ENCODE data around the gene TUT4.

The TUT4 gene

GRCh38 chr1:52474807-52475206 lies 78.1 kb downstream of the TUT4 start:
- no peak for DNase-seq (ENCODE audit: low read depth in 3 of 3, low spot score in 1 of 3)

- no peak for DNase-seq (ENCODE audit: low read depth in 3 of 3, low spot score in 1 of 3)
These were observed 79.9 kb downstream of the TUT4 start for GRCh38 chr1:52473039-52473438.

- DNase-seq (ENCODE audit: low read depth in 3 of 3, low spot score in 1 of 3), result no peak
These were observed 80.5 kb downstream of the TUT4 start for GRCh38 chr1:52472384-52472783.

- DNase-seq (ENCODE audit: low read depth in 3 of 3, low spot score in 1 of 3), result no peak
These were observed 83.8 kb downstream of the TUT4 start for GRCh38 chr1:52469108-52469507.

GRCh38 chr1:52463891-52464290 lies 89.0 kb downstream of the TUT4 start:
- DNase-seq (ENCODE audit: low read depth in 3 of 3, low spot score in 1 of 3), result no peak

GRCh38 chr1:52461821-52462220 lies 91.1 kb downstream of the TUT4 start:
- DNase-seq (ENCODE audit: low read depth in 3 of 3, low spot score in 1 of 3), result no peak

- no peak for DNase-seq (ENCODE audit: low read depth in 3 of 3, low spot score in 1 of 3)
These were observed 92.2 kb downstream of the TUT4 start for GRCh38 chr1:52460694-52461093.

GRCh38 chr1:52455686-52456085 lies 97.2 kb downstream of the TUT4 start:
- no peak for DNase-seq (ENCODE audit: low read depth in 3 of 3, low spot score in 1 of 3)

- no peak for DNase-seq (ENCODE audit: low read depth in 3 of 3, low spot score in 1 of 3)
These were observed 98.1 kb downstream of the TUT4 start for GRCh38 chr1:52454779-52455178.

- DNase-seq (ENCODE audit: low read depth in 3 of 3, low spot score in 1 of 3), result no peak
These were observed 98.8 kb downstream of the TUT4 start for GRCh38 chr1:52454127-52454526.

GRCh38 chr1:52444463-52444862 lies 108.4 kb downstream of the TUT4 start:
- no peak for DNase-seq (ENCODE audit: low read depth in 3 of 3, low spot score in 1 of 3)

- DNase-seq (ENCODE audit: low read depth in 3 of 3, low spot score in 1 of 3), result no peak
These were observed 112.9 kb downstream of the TUT4 start for GRCh38 chr1:52439976-52440375.

- no peak for DNase-seq (ENCODE audit: low read depth in 3 of 3, low spot score in 1 of 3)
These were observed 116.1 kb downstream of the TUT4 start for GRCh38 chr1:52436817-52437216.

GRCh38 chr1:52435650-52436049 lies 117.2 kb downstream of the TUT4 start:
- DNase-seq (ENCODE audit: low read depth in 3 of 3, low spot score in 1 of 3), result no peak

GRCh38 chr1:52435211-52435610 lies 117.7 kb downstream of the TUT4 start:
- no peak for DNase-seq (ENCODE audit: low read depth in 3 of 3, low spot score in 1 of 3)

- no peak for DNase-seq (ENCODE audit: low read depth in 3 of 3, low spot score in 1 of 3)
These were observed 120.1 kb downstream of the TUT4 start for GRCh38 chr1:52432807-52433206.

GRCh38 chr1:52427152-52427551 lies 125.7 kb downstream of the TUT4 start:
- no peak for DNase-seq (ENCODE audit: low read depth in 3 of 3, low spot score in 1 of 3)

GRCh38 chr1:52426371-52426770 lies 126.5 kb downstream of the TUT4 start:
- DNase-seq (ENCODE audit: low read depth in 3 of 3, low spot score in 1 of 3), result no peak

- DNase-seq (ENCODE audit: low read depth in 3 of 3, low spot score in 1 of 3), result no peak
These were observed 128.1 kb downstream of the TUT4 start for GRCh38 chr1:52424813-52425212.

GRCh38 chr1:52424231-52424636 lies 128.7 kb downstream of the TUT4 start:
- DNase-seq (ENCODE audit: low read depth in 3 of 3, low spot score in 1 of 3), result no peak

GRCh38 chr1:52423771-52424170 lies 129.1 kb downstream of the TUT4 start:
- peak; percentile 28 to 57 (median 47) for DNase-seq (ENCODE audit: low read depth in 3 of 3, low spot score in 1 of 3)

- DNase-seq (ENCODE audit: low read depth in 3 of 3, low spot score in 1 of 3), result no peak
These were observed 129.8 kb downstream of the TUT4 start for GRCh38 chr1:52423055-52423454.

GRCh38 chr1:52420713-52421112 lies 132.2 kb downstream of the TUT4 start:
- DNase-seq (ENCODE audit: low read depth in 3 of 3, low spot score in 1 of 3), result no peak

GRCh38 chr1:52416811-52417210 lies 136.1 kb downstream of the TUT4 start:
- DNase-seq (ENCODE audit: low read depth in 3 of 3, low spot score in 1 of 3), result no peak
